IPS-18a (cell line): ENCODE results near the gene RAB11B.
"Not testable (repeated sequence)": the region's sequence is repeated elsewhere in the genome, so short reads cannot be mapped to it uniquely, and the experiment has no call there.

ENCODE experiments used
- H3K27ac ChIP-seq: one replicate; pipeline ENCODE4 v1.5.1; 2013; ENCODE audit warnings: low read length
- H3K27me3 ChIP-seq: one replicate; pipeline ENCODE4 v1.6.1; 2013; ENCODE audit warnings: mild to moderate bottlenecking, low read length; ENCODE audit not compliant: control insufficient read depth, insufficient read depth
- H3K36me3 ChIP-seq: one replicate; pipeline ENCODE4 v1.6.1; 2013; ENCODE audit warnings: low read depth, low read length; ENCODE audit not compliant: control insufficient read depth
- H3K4me1 ChIP-seq: one replicate; pipeline ENCODE4 v1.6.1; 2013; ENCODE audit warnings: low read depth, low read length; ENCODE audit not compliant: control insufficient read depth
- H3K4me3 ChIP-seq: one replicate; pipeline ENCODE4 v1.5.1; 2013; ENCODE audit warnings: low read length
- H3K9ac ChIP-seq: one replicate; pipeline ENCODE4 v1.6.1; 2013; ENCODE audit warnings: mild to moderate bottlenecking, low read length, moderate library complexity
- H3K9me3 ChIP-seq: one replicate; pipeline ENCODE4 v1.6.1; 2013; ENCODE audit warnings: low read depth, low read length; ENCODE audit not compliant: control insufficient read depth

Gene RAB11B

DNA sequence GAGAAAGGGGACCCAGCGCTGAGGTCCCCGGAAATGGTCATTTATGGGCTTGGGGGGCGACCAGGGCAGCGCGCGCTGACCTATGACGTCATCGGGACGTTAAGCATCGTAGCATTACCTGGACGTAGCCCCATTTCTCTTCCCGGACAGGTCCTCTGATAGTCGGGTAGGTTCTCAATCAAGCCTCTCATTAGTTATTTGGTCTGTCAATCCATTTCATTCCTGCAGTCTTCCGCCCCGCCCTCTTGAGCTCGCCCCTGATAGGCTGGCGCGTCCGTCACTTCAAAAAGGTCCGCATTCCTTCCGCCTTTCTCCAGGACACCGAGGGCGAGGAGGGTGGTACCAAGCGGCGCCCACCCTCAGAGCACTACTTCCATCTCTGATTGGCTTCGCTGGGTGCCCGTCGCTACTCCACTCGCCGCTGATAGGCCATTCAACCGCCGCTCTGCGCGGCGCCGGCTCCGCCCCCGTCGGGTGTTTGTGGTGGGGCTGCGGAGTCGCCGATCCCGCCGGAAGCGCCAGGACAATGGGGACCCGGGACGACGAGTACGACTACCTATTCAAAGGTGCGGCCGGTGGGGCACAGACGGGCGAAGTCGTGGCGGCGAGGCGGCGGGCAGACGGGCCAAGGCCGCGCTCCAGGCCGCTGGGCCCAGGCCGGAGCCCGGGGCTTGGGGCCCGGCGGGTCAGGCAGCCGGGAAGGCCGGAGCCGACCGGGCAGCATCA, at the start of gene RAB11B:
TSS of gene RAB11B (plus strand) at position 470 of the 726 bp plus-strand sequence. CDS start at position 527, 57 bp downstream.
- no peaks in the 10 kb centered on the region for H3K9me3 ChIP-seq
- peak within 1 kb of the TSS; percentile 99 for H3K9ac ChIP-seq
- H3K36me3 ChIP-seq: no peaks in the 10 kb centered on the region
- peak within 1 kb of the TSS; percentile 92 for H3K27ac ChIP-seq
- H3K4me1 ChIP-seq: peaks cover 4% of the 10 kb centered on the region
- H3K27me3 ChIP-seq: no peaks in the 10 kb centered on the region
- peak within 1 kb of the TSS; percentile 91 for H3K4me3 ChIP-seq

GRCh38 chr19:8341504-8341903, 48.7 kb upstream of the RAB11B start:
- not testable (repeated sequence) for H3K27ac ChIP-seq, H3K4me1 ChIP-seq, H3K36me3 ChIP-seq, H3K4me3 ChIP-seq, H3K9ac ChIP-seq, H3K9me3 ChIP-seq
- peaks cover 45% of the 10 kb centered on the region for H3K27me3 ChIP-seq

DNA sequence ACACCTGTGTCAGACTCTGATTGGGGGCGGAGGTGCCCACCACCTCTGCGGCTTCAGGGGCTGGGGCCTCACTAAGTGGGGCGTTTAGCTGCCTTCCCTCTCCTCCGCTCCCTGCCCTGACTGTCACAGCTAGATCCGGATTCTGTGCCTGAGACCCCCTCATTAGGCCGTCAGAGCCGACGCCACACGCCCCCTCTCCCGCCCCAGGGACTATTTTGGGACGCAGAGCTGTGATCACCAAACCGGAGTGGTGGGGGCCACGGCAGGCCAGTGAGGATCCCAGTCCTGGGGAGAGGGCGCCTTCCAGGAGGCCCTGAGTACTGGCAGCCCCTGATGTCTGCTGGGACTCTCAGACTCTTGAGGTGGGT, 47.9 kb upstream of the RAB11B start:
- Histone ChIP-seq H3K27me3 (peaks cover 40% of the 10 kb centered on the region), H3K9ac (no peak overlapping the region)

GRCh38 chr19:8342684-8343482, 47.3 kb upstream of the RAB11B start, which contains the start of gene KANK3:
KANK3 (minus strand) TSS chr19:8343262; CDS start chr19:8337828, 5,434 bp downstream.
- Histone ChIP-seq H3K9ac (no peak within 1 kb of the TSS), H3K9me3 (no peaks in the 10 kb centered on the region), H3K27me3 (peaks cover 40% of the 10 kb centered on the region), H3K4me3 (peak within 1 kb of the TSS; percentile 67), H3K36me3 (no peaks in the 10 kb centered on the region), H3K4me1 (no peaks in the 10 kb centered on the region), H3K27ac (no peak within 1 kb of the TSS)

More for the DNA sequence above, 47.9 kb upstream of the RAB11B start:
- H3K36me3 ChIP-seq: no peaks in the 10 kb centered on the region
- no peaks in the 10 kb centered on the region for H3K9me3 ChIP-seq
- no peak overlapping the region for H3K4me3 ChIP-seq
- no peaks in the 10 kb centered on the region for H3K4me1 ChIP-seq
- H3K27ac ChIP-seq: no peak overlapping the region

DNA sequence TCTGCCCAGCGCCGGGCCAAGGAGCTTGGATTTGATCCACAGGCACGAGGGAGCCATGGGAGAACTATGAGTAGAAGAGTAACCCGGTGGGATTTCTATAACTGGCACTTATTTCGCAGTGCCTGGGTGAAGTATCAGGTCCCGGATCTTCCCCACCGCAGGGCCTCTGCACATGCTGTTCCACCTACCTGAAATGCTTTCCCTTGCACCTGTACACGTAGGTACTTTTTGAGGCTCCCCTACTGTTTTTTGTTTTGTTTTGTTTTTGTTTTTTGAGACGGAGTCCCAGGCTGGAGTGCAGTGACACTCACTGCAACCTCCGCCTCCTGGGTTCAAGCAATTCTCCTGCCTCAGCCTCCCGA, 46.7 kb upstream of the RAB11B start:
- Histone ChIP-seq H3K36me3 (no peaks in the 10 kb centered on the region), H3K9me3 (no peaks in the 10 kb centered on the region), H3K27ac (no peak overlapping the region), H3K9ac (no peak overlapping the region), H3K4me1 (no peaks in the 10 kb centered on the region), H3K4me3 (no peak overlapping the region), H3K27me3 (peaks cover 40% of the 10 kb centered on the region)

- not testable (repeated sequence) for H3K9ac ChIP-seq, H3K27ac ChIP-seq, H3K36me3 ChIP-seq, H3K4me1 ChIP-seq, H3K4me3 ChIP-seq, H3K27me3 ChIP-seq, H3K9me3 ChIP-seq
Measured at GRCh38 chr19:8349629-8350372, 40.4 kb upstream of the RAB11B start.

GRCh38 chr19:8352134-8352827, 37.9 kb upstream of the RAB11B start:
- Histone ChIP-seq H3K9ac (no peak overlapping the region), H3K27me3 (no peaks in the 10 kb centered on the region), H3K36me3 (no peaks in the 10 kb centered on the region), H3K4me1 (peaks cover 5% of the 10 kb centered on the region), H3K4me3 (peak overlapping the region; percentile 35), H3K9me3 (no peaks in the 10 kb centered on the region), H3K27ac (no peak overlapping the region)

DNA sequence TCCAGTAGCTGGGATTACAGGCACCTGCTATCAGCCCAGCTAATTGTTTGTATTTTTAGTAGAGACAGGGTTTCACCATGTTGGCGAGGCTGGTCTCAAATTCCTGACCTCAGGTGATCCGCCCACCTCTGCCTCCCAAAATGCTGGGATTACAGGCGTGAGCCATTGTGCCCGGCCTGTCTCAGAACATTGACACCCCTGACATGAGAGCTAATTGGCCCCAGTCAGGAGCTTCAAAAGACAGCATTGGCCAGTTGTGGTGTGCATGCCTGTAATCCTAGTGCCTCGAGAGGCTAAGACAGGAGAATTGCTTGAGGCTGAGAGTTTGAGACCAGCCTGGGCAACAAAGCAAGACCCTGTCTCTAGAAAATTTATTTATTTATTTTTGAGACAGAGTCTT, 37.3 kb upstream of the RAB11B start:
- H3K36me3 ChIP-seq, H3K9ac ChIP-seq, H3K27ac ChIP-seq: not testable (repeated sequence)

GRCh38 chr19:8355631-8356402, 34.3 kb upstream of the RAB11B start:
- H3K36me3 ChIP-seq: no peaks in the 10 kb centered on the region
- H3K27ac ChIP-seq: no peak overlapping the region
- H3K4me3 ChIP-seq: no peak overlapping the region
- H3K9me3 ChIP-seq: no peaks in the 10 kb centered on the region
- peaks cover 5% of the 10 kb centered on the region for H3K4me1 ChIP-seq
- no peak overlapping the region for H3K9ac ChIP-seq
- no peaks in the 10 kb centered on the region for H3K27me3 ChIP-seq

More for the DNA sequence above, 37.3 kb upstream of the RAB11B start:
- H3K27me3 ChIP-seq, H3K9me3 ChIP-seq, H3K4me1 ChIP-seq: not testable (repeated sequence)
- peak overlapping the region; percentile 35 for H3K4me3 ChIP-seq

GRCh38 chr19:8357007-8357521, 33.1 kb upstream of the RAB11B start:
- H3K4me1 ChIP-seq: peaks cover 4% of the 10 kb centered on the region
- no peak overlapping the region for H3K27ac ChIP-seq
- H3K4me3 ChIP-seq: no peak overlapping the region
- no peaks in the 10 kb centered on the region for H3K9me3 ChIP-seq
- H3K9ac ChIP-seq: no peak overlapping the region
- no peaks in the 10 kb centered on the region for H3K36me3 ChIP-seq
- peaks cover 4% of the 10 kb centered on the region for H3K27me3 ChIP-seq
